ENCODE results near the gene PCDHGB3.
"Not testable (repeated sequence)": the region's sequence is repeated elsewhere in the genome, so short reads cannot be mapped to it uniquely, and the experiment has no call there.

GRCh38 chr5:141397756-141398551, 27.9 kb downstream of the PCDHGB3 start, which contains the start of gene PCDHGB5:
- TF ChIP-seq CTCF (IDR thresholded peaks at IDR 0.05) = peak in 5 of 6 experiments; percentile 19 to 57 (median 48)
- not testable (repeated sequence) for TF ChIP-seq POLR2A, EP300, POLR2AphosphoS5 (IDR thresholded peaks at IDR 0.05)
